K562 (cell line): ENCODE measurements around the gene SEC61A1. TPM values are rescaled to one million over a fixed set of nuclear protein-coding genes. Genes with fewer than 3 reads are reported as not detected.

Source experiments
- ATAC-seq: fragments of 200-7000 bp; cut with Tn5 transposase; 3 replicates; pipeline ENCODE4 v1.9.1; 2020; ENCODE audit warnings: moderate library complexity
- BruUV-seq: library from RNA; stranded (reverse); fragments of 400-500 nt; replicated peaks from 2 replicates; lab custom pipeline; 2021; lab: Mats Ljungman, UMichigan
- CTCF ChIA-PET: fragments of 300-600 bp; formaldehyde crosslinking; extraction: SDS; loops from one replicate; lab custom pipeline; 2021; ENCODE audit warnings: low intra/inter-chr PET ratio; lab: Yijun Ruan, JAX
- POLR2A ChIA-PET: fragments of 300-600, 350-650 bp; sonication (Branson Sonifier 250); formaldehyde crosslinking; extraction: SDS; loops from one replicate; lab custom pipeline; 2021; ENCODE audit warnings: antibody characterized with exemption, inconsistent platforms; lab: Yijun Ruan, JAX
- DNase-seq, 4 experiments: peaks; one replicate each; pipeline versions ENCODE4 v3.0.0 to v3.0.0-alpha.2; 2011 to 2018; ENCODE audit warnings: low spot score in 3 of 4, mixed read lengths in 3 of 4; ENCODE audit errors: extremely low read depth in 1 of 4
- FAIRE-seq: peaks from 2 replicates; lab custom pipeline; 2011; peaks lifted over from hg19 to GRCh38; lab: Jason Lieb, UNC
- H2AFZ ChIP-seq: 2 replicates; pipeline ENCODE4 v1.6.0; 2011; ENCODE audit warnings: low read depth, low read length, control low read depth, inconsistent platforms
- H3K27ac ChIP-seq: fragments of 200-600 bp; 3 replicates; pipeline ENCODE4 v1.8.0; 2011; ENCODE audit warnings: low read depth, mild to moderate bottlenecking, control low read depth, inconsistent platforms, low read length, moderate library complexity, mixed read lengths; ENCODE audit errors: extremely low read depth
- H3K27me3 ChIP-seq, 2 experiments: fragments of 300-600 bp in 1 of 2; 2 replicates in 1 of 2; 3 replicates in 1 of 2; pipeline versions ENCODE4 v1.6.0 to v1.8.0; 2011; ENCODE audit warnings: inconsistent platforms in 2 of 2, low read length in 2 of 2, mild to moderate bottlenecking in 1 of 2, mixed read lengths in 1 of 2, moderate library complexity in 1 of 2; ENCODE audit not compliant: control insufficient read depth in 2 of 2, insufficient read depth in 2 of 2
- H3K36me3 ChIP-seq: fragments of 300-600 bp; 3 replicates; pipeline ENCODE4 v1.8.0; 2011; ENCODE audit warnings: mild to moderate bottlenecking, low read length, inconsistent platforms; ENCODE audit not compliant: control insufficient read depth, insufficient read depth
- H3K4me1 ChIP-seq, 2 experiments: fragments of 200-600 bp in 1 of 2; replicated peaks in 1 of 2; 2 replicates in 1 of 2; 3 replicates in 1 of 2; pipeline versions ENCODE4 v1.5.1 to v1.8.0; 2011; ENCODE audit warnings: inconsistent platforms in 2 of 2, low read length in 2 of 2, mild to moderate bottlenecking in 1 of 2, mixed read lengths in 1 of 2, moderate library complexity in 1 of 2; ENCODE audit not compliant: control insufficient read depth in 2 of 2, insufficient read depth in 2 of 2
- H3K4me2 ChIP-seq: 2 replicates; pipeline ENCODE4 v1.6.1; 2011; ENCODE audit warnings: low read length, control low read depth, inconsistent platforms, mixed read lengths; ENCODE audit not compliant: insufficient read depth
- H3K4me3 ChIP-seq: fragments of 200-600 bp; sonication (generic), shearing (Covaris generic); 2 replicates; pipeline ENCODE4 v1.5.1; 2016; ENCODE audit warnings: control low read depth, inconsistent platforms
- H3K79me2 ChIP-seq: fragments of 200-600 bp; 3 replicates; pipeline ENCODE4 v1.8.0; 2011; ENCODE audit warnings: low read length, inconsistent platforms; ENCODE audit not compliant: control insufficient read depth, insufficient read depth
- H3K9ac ChIP-seq, 2 experiments: 2 replicates each; pipeline versions ENCODE4 v1.6.0 to v1.6.1; 2011; ENCODE audit warnings: low read depth in 2 of 2, low read length in 2 of 2, control low read depth in 1 of 2, inconsistent platforms in 1 of 2, mild to moderate bottlenecking in 1 of 2, mixed read lengths in 1 of 2; ENCODE audit not compliant: insufficient read depth in 1 of 2
- H3K9me1 ChIP-seq: one replicate; pipeline ENCODE4 v1.6.0; 2011; ENCODE audit warnings: inconsistent platforms, mild to moderate bottlenecking, low read length, moderate library complexity; ENCODE audit not compliant: control insufficient read depth, insufficient read depth
- H3K9me3 ChIP-seq: replicated peaks from 2 replicates; pipeline ENCODE4 v1.5.1; 2011; ENCODE audit warnings: low read depth, low read length, inconsistent platforms; ENCODE audit not compliant: control insufficient read depth, insufficient read depth
- H4K20me1 ChIP-seq: replicated peaks from 2 replicates; pipeline ENCODE4 v1.6.1; 2011; ENCODE audit warnings: low read length, inconsistent platforms, mixed read lengths; ENCODE audit not compliant: control insufficient read depth, insufficient read depth
- CBFB ChIP-seq: sonication (generic); formaldehyde crosslinking; IDR thresholded peaks from 2 replicates; pipeline ENCODE4 v1.4.0; 2020; ENCODE audit warnings: mild to moderate bottlenecking, missing genetic modification reagents
- E2F8 ChIP-seq: fragments of 450-650 bp; IDR thresholded peaks from 2 replicates; pipeline ENCODE4 v1.7.1; 2018; ENCODE audit warnings: mild to moderate bottlenecking, low read depth; ENCODE audit not compliant: partially characterized antibody
- ETV1 ChIP-seq: fragments of 450-650 bp; conservative IDR thresholded peaks from 2 replicates; pipeline ENCODE4 v1.6.1; 2016; ENCODE audit warnings: missing genetic modification characterization, control low read depth, low read depth, missing compliant biosample characterization
- FOXK2 ChIP-seq, 2 experiments: fragments of 450-650 bp; IDR thresholded peaks in 1 of 2; conservative IDR thresholded peaks in 1 of 2; 2 replicates each; pipeline ENCODE4 v1.6.1; 2016; ENCODE audit warnings: low read depth in 2 of 2, mild to moderate bottlenecking in 1 of 2
- HNRNPUL1 ChIP-seq: fragments of 200-400 bp; formaldehyde crosslinking; IDR thresholded peaks from 2 replicates; pipeline ENCODE4 v1.6.1; 2017; ENCODE audit warnings: low read length
- KLF10 ChIP-seq: fragments of 250-450 bp; sonication (Bioruptor Pico); IDR thresholded peaks from 2 replicates; pipeline ENCODE4 v1.6.1; 2021; ENCODE audit warnings: matching md5 sums
- PCBP1 ChIP-seq: fragments of 200-400 bp; formaldehyde crosslinking; IDR thresholded peaks from 2 replicates; pipeline ENCODE4 v1.6.1; 2018; ENCODE audit warnings: mild to moderate bottlenecking, low read depth, low read length; ENCODE audit not compliant: poor library complexity, severe bottlenecking
- SNRNP70 ChIP-seq: fragments of 200-400 bp; formaldehyde crosslinking; optimal IDR thresholded peaks from 2 replicates; pipeline ENCODE3; 2017; ENCODE audit warnings: low read depth, low read length
- THRAP3 ChIP-seq: fragments of 450-650 bp; IDR thresholded peaks from 2 replicates; pipeline ENCODE4 v1.6.1; 2016; ENCODE audit warnings: mild to moderate bottlenecking, inconsistent platforms, borderline replicate concordance
- USF1 ChIP-seq: sonication (generic); formaldehyde crosslinking; IDR thresholded peaks from 2 replicates; pipeline ENCODE4 v1.9.0; 2022; ENCODE audit warnings: mild to moderate bottlenecking, missing genetic modification reagents
- ZNF431 ChIP-seq: sonication (generic); formaldehyde crosslinking; IDR thresholded peaks from 2 replicates; pipeline ENCODE4 v1.8.0; 2022; ENCODE audit warnings: mild to moderate bottlenecking, missing genetic modification reagents
- ZNF512 ChIP-seq: IDR thresholded peaks from 2 replicates; pipeline ENCODE4 v1.6.1; 2016; ENCODE audit warnings: missing genetic modification characterization, missing compliant biosample characterization
- WGBS: fragments of 100-300 bp; shearing (Covaris generic); methylation state at CpG from one replicate; pipeline ENCODE4 v1.1.6; 2016; ENCODE audit warnings: low coverage, mixed read lengths; ENCODE audit not compliant: insufficient coverage; ENCODE audit errors: missing lambda C conversion rate; 5-methylcytosine and 5-hydroxymethylcytosine counted together
- in situ Hi-C: fragments of 300-500 bp; cut with MboI; formaldehyde crosslinking; loops from 4 replicates; pipeline ENCODE4 v1.15.0; 2018; ENCODE audit warnings: inconsistent platforms, mixed read lengths
- intact Hi-C: fragments of 100-400 bp; cut with micrococcal nuclease; formaldehyde crosslinking; loops from 2 replicates; pipeline ENCODE4 v1.14.2; 2022
- polyA plus RNA-seq, 8 experiments: library from polyadenylated mRNA; depleted of rRNA in 4 of 8; stranded (reverse) in 5 of 8; unstranded in 3 of 8; fragments of >200 nt; fragmentation: Nextera tagmentation in 2 of 8; fragmentation: Illumina TruSeq in 1 of 8; extraction: Ambion mirVana in 2 of 8; extraction: Trizol in 1 of 8; gene quantifications; 2 replicates each; pipeline versions ENCODE4 v1.2.1 to v1.2.3, GENCODE V29; 2011 to 2014; ENCODE audit warnings: inconsistent platforms in 1 of 8, missing spikeins in 1 of 8
- total RNA-seq, 7 experiments: library from RNA; depleted of rRNA in 6 of 7; stranded (reverse); fragments of >200 nt in 6 of 7; fragmentation: Illumina TruSeq in 2 of 7; extraction: Trizol in 2 of 7; gene quantifications; 2 replicates each; pipeline versions ENCODE4 v1.2.1 to v1.2.3, GENCODE V29; 2011 to 2021; ENCODE audit warnings: low replicate concordance in 1 of 7

The SEC61A1 gene
- total and polyA plus RNA-seq, 9 of the 15 experiments (the other 6 are each of a cell fraction or from before 2014, with no cell fraction given), result 1.9 to 140 (median 79.1) TPM

- peaks cover 6 to 11% of the 10 kb centered on the region in 2 experiments; a peak in 4 of 5 replicates for H3K27me3 ChIP-seq
- no peaks in the 10 kb centered on the region for H3K9me3 ChIP-seq
- ChIA-PET POLR2A (interaction anchor here (0.7 to 1.4 kb wide), 2 partner anchors 12 to 135 kb away, joined by 3 read pairs; no protein-coding TSS in a partner anchor), CTCF (interaction anchor here (1.0 kb wide), 1 partner anchor 11 kb away, joined by 3 read pairs; the partner anchor contains the start of gene SEC61A1)
- no TSS peak for BruUV-seq
- ATAC-seq (no peak), DNase-seq (no peak), FAIRE-seq (no peak)
- H3K4me2 ChIP-seq, result no peak overlapping the region
- no peak overlapping the region for H3K27ac ChIP-seq
- no peaks in the 10 kb centered on the region for H3K36me3 ChIP-seq
- no peak overlapping the region for H3K9ac ChIP-seq
- no peaks in the 10 kb centered on the region for H3K4me1 ChIP-seq
- H3K9me1 ChIP-seq, result no peaks in the 10 kb centered on the region
- in situ Hi-C loops, result no loop called here
- 0% methylated on average over 1 of the region's 1 CpG for WGBS
- no peaks in the 10 kb centered on the region for H3K79me2 ChIP-seq
- no peak overlapping the region for H2AFZ ChIP-seq
- H3K4me3 ChIP-seq, result no peak overlapping the region
- intact Hi-C loops, result no loop called here
- H4K20me1 ChIP-seq, result no peaks in the 10 kb centered on the region
- TF ChIP-seq HNRNPUL1 (no peak), E2F8 (no peak), USF1 (CRISPR knock-in tag) (no peak), FOXK2 (conservative IDR thresholded peaks at IDR 0.05 in 1 of 2, IDR thresholded peaks at IDR 0.05 in 1 of 2; ENCODE audit: low read depth in 2 of 2) (no peak), ZNF431 (CRISPR knock-in tag) (no peak), SNRNP70 (no peak), ZNF512 (no peak), ETV1 (tag) (no peak), KLF10 (no peak), THRAP3 (no peak), CBFB (CRISPR knock-in tag) (no peak), PCBP1 (no peak)
Observed at GRCh38 chr3:128041344-128041743, 10.9 kb upstream of the SEC61A1 start.
